GM21786 (cell line): ENCODE measurements around the gene TENT4B.

ENCODE experiments used
- ATAC-seq: cut with Tn5 transposase; IDR thresholded peaks from one replicate; pipeline ENCODE4 v1.9.1; 2021; ENCODE audit not compliant: unreplicated experiment

Gene TENT4B

GRCh38 chr16:50254072-50254471 is 101.0 kb downstream of the TENT4B start:
- ATAC-seq: no peak

GRCh38 chr16:50255538-50255937 is 102.4 kb downstream of the TENT4B start:
- no peak for ATAC-seq

GRCh38 chr16:50256604-50257003 is 103.5 kb downstream of the TENT4B start:
- no peak for ATAC-seq

DNA sequence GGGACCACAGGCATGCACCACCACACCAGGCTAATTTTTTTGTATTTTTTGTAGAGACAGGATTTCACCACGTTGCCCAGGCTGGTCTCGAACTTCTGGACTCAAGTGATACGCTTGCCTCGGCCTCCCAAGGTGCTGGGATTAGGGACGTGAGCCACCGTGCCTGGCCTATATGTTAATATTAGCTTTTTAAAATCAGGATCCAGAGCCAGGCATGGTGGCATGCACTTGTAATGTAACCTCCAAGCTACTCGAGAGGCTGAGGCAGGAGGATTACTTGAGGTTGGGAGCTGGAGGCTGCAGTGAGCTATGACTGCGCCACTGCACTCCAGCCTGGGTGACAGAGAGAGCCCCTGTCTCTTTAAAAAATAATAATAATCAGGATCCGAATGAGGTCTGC is 104.8 kb downstream of the TENT4B start:
- no peak for ATAC-seq

- no peak for ATAC-seq
These were observed 106.5 kb downstream of the TENT4B start for GRCh38 chr16:50259334-50260205.

DNA sequence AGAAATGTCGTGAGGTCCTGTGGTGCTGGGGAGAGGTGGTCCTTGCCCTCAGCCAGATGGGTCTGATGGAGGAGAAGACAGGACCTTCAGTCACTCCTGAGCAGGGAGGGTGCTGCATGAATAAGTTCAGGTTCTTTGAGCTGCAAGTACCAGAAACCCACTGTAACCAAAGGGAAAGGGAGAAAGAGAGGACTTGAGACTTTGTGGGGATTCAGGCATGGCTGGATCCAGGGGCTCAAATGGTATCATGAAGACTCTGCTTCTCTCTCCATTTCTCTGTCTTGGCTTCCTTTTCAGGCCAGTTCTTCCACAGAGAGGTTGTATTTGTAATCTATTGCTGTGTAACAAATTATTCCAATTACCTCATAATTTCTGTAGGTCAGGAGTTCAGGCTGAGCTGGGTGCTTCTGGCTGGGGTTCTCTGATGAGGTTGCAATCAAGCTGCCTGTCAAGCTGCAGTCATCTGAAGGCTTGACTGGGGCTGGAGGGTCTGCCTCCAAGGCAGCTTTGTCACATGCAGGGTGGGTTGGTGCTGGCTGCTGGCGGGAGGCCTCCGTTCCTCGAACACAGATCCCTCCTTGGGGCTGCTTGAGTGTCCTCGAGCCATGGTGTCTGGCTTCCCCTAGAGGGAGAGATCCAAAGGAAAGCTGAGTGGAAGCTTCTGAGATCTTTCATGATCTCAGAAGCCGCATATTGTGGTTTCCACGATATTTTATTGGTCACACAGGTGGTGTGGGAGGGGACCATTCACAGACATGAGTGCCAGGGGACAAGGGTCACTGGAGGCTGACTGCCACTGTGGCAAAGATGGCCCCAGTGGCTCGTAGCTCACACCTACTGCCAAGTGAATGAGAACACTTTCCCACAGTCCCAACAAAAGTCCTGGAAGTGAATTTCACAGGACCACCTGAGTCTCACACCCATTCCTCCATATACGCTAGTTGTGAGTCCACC is 107.4 kb downstream of the TENT4B start:
- ATAC-seq: no peak

GRCh38 chr16:50261160-50261706 is 108.1 kb downstream of the TENT4B start:
- no peak for ATAC-seq

- ATAC-seq: no peak
These were observed 108.7 kb downstream of the TENT4B start for GRCh38 chr16:50261707-50262235.

DNA sequence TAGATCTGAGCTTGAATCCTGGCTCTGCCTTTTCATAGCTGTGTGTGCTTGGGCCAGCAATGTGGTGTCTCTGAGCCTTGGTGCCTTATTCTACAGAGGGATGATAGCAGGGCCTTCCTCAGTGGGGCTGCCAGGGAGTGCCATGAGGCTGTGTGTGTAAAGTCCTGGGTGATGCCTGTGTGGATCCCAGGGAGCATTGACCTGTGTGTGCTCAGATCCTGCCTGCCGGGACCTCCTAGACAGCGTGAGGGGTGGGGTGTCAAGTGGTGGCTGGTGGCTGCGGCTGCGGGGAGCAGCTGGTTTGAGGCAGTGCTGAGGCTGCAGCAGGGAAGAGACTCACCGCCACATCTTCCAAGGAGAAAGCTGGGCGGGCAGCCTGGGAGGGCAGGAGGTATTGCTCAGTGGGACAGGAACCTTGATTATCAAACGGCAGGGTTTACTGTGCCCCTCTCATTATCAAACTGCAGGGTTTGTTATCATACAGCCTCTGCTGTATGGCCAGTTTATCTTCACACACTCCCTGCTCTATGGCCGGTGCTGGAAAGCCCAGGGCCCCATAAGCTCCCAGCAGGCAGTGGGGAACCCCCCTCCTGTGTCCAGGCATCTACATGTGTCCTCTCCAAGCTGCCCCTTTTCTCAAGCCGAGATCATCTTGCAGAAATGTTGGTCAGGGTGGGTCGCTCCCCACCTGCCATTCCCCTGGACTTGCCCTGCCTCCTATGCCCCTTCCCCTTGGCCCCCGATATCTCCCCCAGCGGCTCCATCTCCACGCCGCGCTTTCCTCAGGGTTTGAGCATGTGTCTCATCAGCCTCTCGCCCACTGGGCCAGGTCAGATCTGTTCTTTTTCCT is 110.2 kb downstream of the TENT4B start:
- no peak for ATAC-seq

DNA sequence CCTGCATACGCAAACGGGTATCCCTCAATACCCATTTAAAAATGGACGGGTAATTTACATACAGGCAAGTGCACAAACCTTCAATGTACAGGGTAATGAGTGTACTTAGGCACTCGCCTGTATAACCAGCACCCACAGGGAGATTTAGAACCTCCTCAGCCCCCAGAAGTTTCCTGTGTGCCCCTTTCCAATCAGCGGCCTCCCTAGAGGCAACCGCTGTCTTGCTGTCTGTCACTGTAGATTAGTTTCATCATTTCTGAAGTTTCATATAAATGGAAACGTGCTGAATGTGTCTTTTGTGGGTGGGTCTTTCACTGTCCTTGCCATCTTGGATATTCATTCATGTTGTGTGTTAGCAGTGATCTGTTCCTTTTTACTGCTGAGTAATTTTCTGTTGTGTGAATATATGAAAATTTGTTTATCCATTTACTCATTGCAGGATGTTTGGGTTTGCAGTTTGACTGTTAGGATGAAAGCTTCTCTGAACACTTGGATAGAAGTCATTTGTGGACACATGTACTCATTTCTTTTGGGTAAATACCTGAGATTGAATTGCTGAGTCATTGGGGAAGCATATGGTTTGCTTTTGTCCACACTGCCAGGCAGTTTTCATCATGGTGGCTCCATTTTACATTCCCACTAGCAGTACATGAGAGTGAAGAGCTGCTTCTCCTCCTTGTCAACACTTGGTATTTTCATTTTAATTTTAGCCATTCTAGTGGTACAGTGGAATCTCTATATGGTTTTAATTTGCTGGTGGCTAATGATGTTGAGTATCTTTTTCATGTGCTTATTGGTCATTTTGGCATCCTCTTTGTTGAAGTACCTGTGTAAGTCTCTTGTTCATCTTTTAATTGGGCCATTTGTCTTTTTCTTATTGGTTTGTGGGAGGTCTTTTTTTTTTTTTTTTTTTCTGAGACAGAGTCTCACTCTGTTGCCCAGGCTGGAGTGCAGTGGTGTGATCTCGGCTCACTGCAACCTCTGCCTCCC is 111.1 kb downstream of the TENT4B start:
- no peak for ATAC-seq

DNA sequence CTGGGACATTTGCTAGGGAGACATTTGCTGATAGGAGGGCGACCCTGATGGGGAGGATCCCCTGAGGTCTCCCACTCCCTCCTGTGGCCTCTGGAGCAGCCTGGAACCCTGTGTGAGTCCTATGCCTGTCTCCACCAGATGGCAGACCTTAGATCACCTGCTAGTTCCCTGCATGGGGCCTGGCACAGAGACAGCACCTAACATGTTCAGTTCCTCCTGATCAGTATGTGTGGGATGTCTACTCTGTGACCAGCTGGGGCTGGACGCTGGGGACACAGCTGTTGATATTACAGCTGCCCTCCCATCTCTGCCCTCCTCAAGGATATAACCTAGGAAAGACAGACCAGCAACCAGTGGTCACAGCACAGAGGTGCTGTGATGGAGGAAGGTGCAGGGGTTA is 112.2 kb downstream of the TENT4B start:
- ATAC-seq: peak; percentile 41

- ATAC-seq: no peak
These were observed 112.7 kb downstream of the TENT4B start for GRCh38 chr16:50265716-50266336.

DNA sequence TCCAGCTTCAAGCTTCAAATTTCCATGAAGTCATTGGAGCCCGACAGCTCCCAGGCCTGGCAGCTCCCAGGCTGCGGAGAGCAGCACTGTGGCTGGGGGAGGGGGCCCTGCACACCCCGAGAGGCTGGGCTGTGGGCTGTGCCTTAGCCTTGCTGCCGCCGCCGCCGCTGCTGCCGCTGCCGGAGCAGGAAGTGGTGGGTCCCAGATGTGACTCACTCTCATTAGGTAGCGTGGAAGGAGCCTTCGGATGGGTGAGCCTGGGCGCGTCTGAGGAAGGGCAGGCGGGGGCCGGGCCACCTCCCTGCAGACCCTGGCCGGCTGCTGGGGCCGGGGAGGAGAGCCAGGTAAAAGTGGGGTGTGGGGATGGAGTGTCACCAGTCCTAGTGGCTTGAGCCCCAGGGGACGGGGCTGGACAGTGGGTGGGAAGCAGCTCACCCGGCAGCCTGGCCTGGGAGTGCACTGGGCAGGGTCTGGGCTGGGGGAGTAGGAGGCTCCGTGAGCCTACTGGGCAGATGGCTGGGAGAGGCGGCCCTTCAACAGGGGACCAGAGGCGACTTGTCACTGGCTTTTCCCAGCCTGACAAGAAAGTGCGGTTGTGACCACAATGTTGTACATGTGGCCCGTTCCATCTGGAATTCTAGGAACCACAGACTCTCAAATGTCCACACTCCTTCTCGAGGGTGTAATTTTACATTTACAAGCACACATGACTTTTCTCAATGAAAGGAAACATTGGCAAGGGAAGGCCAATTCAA is 113.4 kb downstream of the TENT4B start, which contains the start of gene ADCY7:
Gene ADCY7 (plus strand): TSS at position 215 of the 755 bp plus-strand sequence. CDS start 21,629 bp downstream, outside the sequence.
- ATAC-seq: peak; percentile 82

DNA sequence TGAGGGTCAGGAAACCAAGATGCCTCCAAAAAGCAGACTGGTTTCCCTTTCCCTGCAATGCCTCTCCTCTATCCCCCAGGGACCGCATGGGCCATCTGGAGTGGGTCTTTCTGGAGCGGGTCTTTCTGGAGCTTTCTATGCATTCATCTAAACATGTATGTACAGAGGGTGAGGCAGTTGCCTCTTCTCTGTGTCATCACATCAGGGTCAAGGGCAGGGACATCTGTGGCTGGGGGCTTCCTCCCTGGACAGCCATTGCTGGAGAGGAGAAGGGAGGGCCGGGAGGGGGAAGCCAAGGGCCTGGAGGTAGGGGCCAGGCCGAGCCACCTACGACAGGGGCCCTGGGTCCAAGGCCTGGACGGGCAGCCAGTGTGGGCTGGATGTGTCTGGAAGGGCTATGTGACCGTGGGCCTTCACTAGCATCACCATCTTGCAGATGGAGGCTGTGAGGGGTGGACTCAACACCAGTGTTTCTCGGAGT is 114.1 kb downstream of the TENT4B start:
- ATAC-seq: no peak

GRCh38 chr16:50267651-50268050 is 114.5 kb downstream of the TENT4B start:
- no peak for ATAC-seq

DNA sequence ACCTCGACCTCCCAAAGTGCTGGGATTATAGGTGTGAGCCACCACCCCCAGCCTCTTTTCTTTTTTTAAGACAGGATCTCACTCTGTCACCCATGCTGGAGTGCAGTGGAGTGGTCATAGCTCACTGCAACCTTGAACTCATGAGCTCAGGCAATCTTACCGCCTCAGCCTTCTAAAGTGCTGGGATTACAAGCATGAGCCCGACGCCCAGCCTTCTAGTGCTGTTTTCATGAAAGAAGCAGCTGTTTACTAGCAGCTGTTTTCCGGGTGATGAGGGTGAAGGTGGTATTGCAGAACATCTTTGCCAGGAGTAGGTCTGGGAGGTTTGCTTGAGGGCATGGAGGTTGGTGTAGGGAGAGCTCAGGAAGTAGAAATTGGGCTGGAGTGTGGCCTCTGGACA is 115.2 kb downstream of the TENT4B start:
- no peak for ATAC-seq

GRCh38 chr16:50269061-50269705 is 116.1 kb downstream of the TENT4B start:
- no peak for ATAC-seq
